H9 (cell line): ENCODE data around the gene ASB5. TPM values are rescaled to one million over a fixed set of nuclear protein-coding genes. Genes with fewer than 3 reads are reported as not detected.

Experiments
- DNase-seq: peaks from one replicate; pipeline ENCODE4 v3.0.0-alpha.2; 2017
- H2AFZ ChIP-seq: one replicate; pipeline ENCODE4 v1.6.1; 2013; ENCODE audit warnings: mild to moderate bottlenecking, low read length, control low read depth, moderate library complexity
- H2AK5ac ChIP-seq: 2 replicates; pipeline ENCODE4 v1.6.1; 2013; ENCODE audit warnings: low read length, control low read depth, mixed read lengths; ENCODE audit not compliant: insufficient read length
- H2BK120ac ChIP-seq: one replicate; pipeline ENCODE4 v1.6.1; 2013; ENCODE audit warnings: low read depth, mild to moderate bottlenecking, low read length, control low read depth, inconsistent platforms; ENCODE audit not compliant: poor library complexity, severe bottlenecking
- H2BK12ac ChIP-seq: 2 replicates; pipeline ENCODE4 v1.6.1; 2013; ENCODE audit warnings: low read length, control low read depth, mixed read lengths, low read depth; ENCODE audit not compliant: insufficient read length
- H2BK15ac ChIP-seq: 2 replicates; pipeline ENCODE4 v1.6.1; 2013; ENCODE audit warnings: low read depth, low read length, control low read depth
- H2BK20ac ChIP-seq: one replicate; pipeline ENCODE4 v1.6.1; 2013; ENCODE audit warnings: low read depth, mild to moderate bottlenecking, low read length, control low read depth, inconsistent platforms; ENCODE audit not compliant: poor library complexity, severe bottlenecking
- H2BK5ac ChIP-seq: 2 replicates; pipeline ENCODE4 v1.6.1; 2013; ENCODE audit warnings: low read length, control low read depth, mixed read lengths; ENCODE audit not compliant: insufficient read length
- H3K14ac ChIP-seq: 2 replicates; pipeline ENCODE4 v1.6.1; 2013; ENCODE audit warnings: low read length, control low read depth; ENCODE audit not compliant: insufficient read depth
- H3K18ac ChIP-seq: 2 replicates; pipeline ENCODE4 v1.6.1; 2013; ENCODE audit warnings: low read depth, mild to moderate bottlenecking, mixed read lengths, low read length, control low read depth; ENCODE audit not compliant: insufficient read length
- H3K23ac ChIP-seq: 2 replicates; pipeline ENCODE4 v1.6.1; 2013; ENCODE audit warnings: low read length, control low read depth, mixed read lengths, low read depth; ENCODE audit not compliant: insufficient read length
- H3K23me2 ChIP-seq: 2 replicates; pipeline ENCODE4 v1.6.1; 2013; ENCODE audit warnings: low read depth, mild to moderate bottlenecking, mixed read lengths, low read length, control low read depth; ENCODE audit not compliant: insufficient read length, poor library complexity, severe bottlenecking
- H3K27ac ChIP-seq: 2 replicates; pipeline ENCODE4 v1.5.1; 2013; ENCODE audit warnings: low read length, control low read depth, mixed read lengths, low read depth; ENCODE audit not compliant: insufficient read length
- H3K27me3 ChIP-seq: 2 replicates; pipeline ENCODE4 v1.6.1; 2013; ENCODE audit warnings: low read length, control low read depth, inconsistent platforms; ENCODE audit not compliant: insufficient read depth
- H3K4ac ChIP-seq: 2 replicates; pipeline ENCODE4 v1.6.1; 2013; ENCODE audit warnings: low read depth, mild to moderate bottlenecking, control low read depth, inconsistent platforms, low read length, moderate library complexity
- H3K4me1 ChIP-seq: 2 replicates; pipeline ENCODE4 v1.6.1; 2013; ENCODE audit warnings: low read length, control low read depth, inconsistent platforms; ENCODE audit not compliant: insufficient read depth
- H3K4me2 ChIP-seq: 2 replicates; pipeline ENCODE4 v1.6.1; 2013; ENCODE audit warnings: low read length, control low read depth, mixed read lengths; ENCODE audit not compliant: insufficient read length, insufficient read depth
- H3K56ac ChIP-seq: 2 replicates; pipeline ENCODE4 v1.6.1; 2013; ENCODE audit warnings: low read depth, mild to moderate bottlenecking, mixed read lengths, low read length, control low read depth; ENCODE audit not compliant: insufficient read length
- H3K79me1 ChIP-seq: 2 replicates; pipeline ENCODE4 v1.6.1; 2013; ENCODE audit warnings: low read depth, mild to moderate bottlenecking, moderate library complexity, low read length, control low read depth, inconsistent platforms; ENCODE audit not compliant: insufficient read depth, poor library complexity, severe bottlenecking
- H3K79me2 ChIP-seq: 2 replicates; pipeline ENCODE4 v1.6.1; 2013; ENCODE audit warnings: low read length, control low read depth, inconsistent platforms; ENCODE audit not compliant: insufficient read depth
- H3K9ac ChIP-seq: 2 replicates; pipeline ENCODE4 v1.6.1; 2013; ENCODE audit warnings: low read length, control low read depth, mixed read lengths; ENCODE audit not compliant: insufficient read length; ENCODE audit errors: extremely low read depth
- H3K9me3 ChIP-seq: one replicate; pipeline ENCODE4 v1.6.1; 2013; ENCODE audit warnings: low read depth, low read length, inconsistent platforms; ENCODE audit not compliant: control insufficient read depth
- H3T11ph ChIP-seq: one replicate; pipeline ENCODE4 v1.6.1; 2013; ENCODE audit warnings: mild to moderate bottlenecking, low read length, control low read depth, inconsistent platforms
- H4K20me1 ChIP-seq: one replicate; pipeline ENCODE4 v1.6.1; 2013; ENCODE audit not compliant: control insufficient read depth, insufficient read length, insufficient read depth
- H4K5ac ChIP-seq: 2 replicates; pipeline ENCODE4 v1.6.1; 2013; ENCODE audit warnings: low read depth, mild to moderate bottlenecking, mixed read lengths, low read length, control low read depth; ENCODE audit not compliant: insufficient read length
- H4K8ac ChIP-seq: replicated peaks from 2 replicates; pipeline ENCODE4 v1.6.1; 2013; ENCODE audit warnings: low read length, control low read depth, mixed read lengths, low read depth; ENCODE audit not compliant: insufficient read length
- H4K91ac ChIP-seq: 2 replicates; pipeline ENCODE4 v1.6.1; 2013; ENCODE audit warnings: low read depth, mild to moderate bottlenecking, moderate library complexity, mixed read lengths, low read length, control low read depth; ENCODE audit not compliant: insufficient read length
- H3K27ac Mint-ChIP-seq, 3 experiments: 2 replicates in 2 of 3; 3 replicates in 1 of 3; pipeline ENCODE4 v1.8.0; 2020 to 2021; ENCODE audit warnings: mixed read lengths in 3 of 3, mild to moderate bottlenecking in 1 of 3, moderate library complexity in 1 of 3
- H3K27me3 Mint-ChIP-seq: 2 replicates; pipeline ENCODE4 v1.8.0; 2021; ENCODE audit warnings: low read depth, mild to moderate bottlenecking, moderate library complexity, mixed read lengths
- H3K36me3 Mint-ChIP-seq, 3 experiments: 2 replicates in 2 of 3; 3 replicates in 1 of 3; pipeline ENCODE4 v1.8.0; 2020 to 2021; ENCODE audit warnings: low read depth in 3 of 3, mixed read lengths in 3 of 3; ENCODE audit not compliant: insufficient read depth in 1 of 3
- H3K4me1 Mint-ChIP-seq, 2 experiments: 2 replicates each; pipeline ENCODE4 v1.8.0; 2020; ENCODE audit warnings: mixed read lengths in 2 of 2
- H3K4me3 Mint-ChIP-seq, 2 experiments: 2 replicates in 1 of 2; 3 replicates in 1 of 2; pipeline ENCODE4 v1.8.0; 2020 to 2021; ENCODE audit warnings: mild to moderate bottlenecking in 2 of 2, mixed read lengths in 2 of 2, moderate library complexity in 1 of 2
- H3K9me3 Mint-ChIP-seq, 2 experiments: 2 replicates in 1 of 2; 3 replicates in 1 of 2; pipeline ENCODE4 v1.8.0; 2020; ENCODE audit warnings: mild to moderate bottlenecking in 2 of 2, mixed read lengths in 2 of 2, moderate library complexity in 1 of 2
- CTCF ChIP-seq: fragments of 200-600 bp; sonication (generic); conservative IDR thresholded peaks from 3 replicates; pipeline ENCODE4 v1.8.0; 2021; ENCODE audit warnings: antibody characterized with exemption, mild to moderate bottlenecking
- WGBS: extraction: QIAGEN DNeasy Blood & Tissue Kit; methylation state at CpG from one replicate; pipeline ENCODE4 v1.1.7; 2013; ENCODE audit warnings: missing lambda C conversion rate, low lambda C conversion rate, mixed read lengths; ENCODE audit not compliant: insufficient read length; ENCODE audit errors: extremely low coverage; 5-methylcytosine and 5-hydroxymethylcytosine counted together
- total RNA-seq: library from RNA; stranded (reverse); gene quantifications from 2 replicates; pipeline ENCODE4 v1.2.1, GENCODE V29; 2021

The ASB5 gene
- total RNA-seq, 1 experiment from 2014 or later = not detected

- H3K4me1 Mint-ChIP-seq = peaks cover 8 to 11% of the 10 kb centered on the region in 2 experiments; a peak in 3 of 4 replicates
- H3K79me1 ChIP-seq = no peaks in the 10 kb centered on the region
- H4K5ac ChIP-seq = no peak overlapping the region
- no peak overlapping the region for H2BK12ac ChIP-seq
- H3K27ac Mint-ChIP-seq = no peak overlapping the region
- H3K4ac ChIP-seq = no peak overlapping the region
- H3K14ac ChIP-seq = no peak overlapping the region
- no peak overlapping the region for H2BK20ac ChIP-seq
- TF ChIP-seq CTCF = no peak
- H2AK5ac ChIP-seq = no peak overlapping the region
- no peak overlapping the region for H2BK5ac ChIP-seq
- H2BK120ac ChIP-seq = no peak overlapping the region
- no peak overlapping the region for H3K56ac ChIP-seq
- DNase-seq = no peak
- no peak overlapping the region for H3K4me2 ChIP-seq
- H2AFZ ChIP-seq = no peak overlapping the region
- H3K79me2 ChIP-seq = no peaks in the 10 kb centered on the region
- no peak overlapping the region for H3K27ac ChIP-seq
- no peaks in the 10 kb centered on the region for H3K9me3 Mint-ChIP-seq
- no peak overlapping the region for H3T11ph ChIP-seq
- H3K9me3 ChIP-seq = no peaks in the 10 kb centered on the region
- H3K4me1 ChIP-seq = no peaks in the 10 kb centered on the region; the same call in 1 of the 2 replicates
- no peak overlapping the region for H3K23ac ChIP-seq
- H3K36me3 Mint-ChIP-seq = no peaks in the 10 kb centered on the region
- no peak overlapping the region for H4K91ac ChIP-seq
- no CpG with 5 or more reads among the region's 3 CpGs for WGBS
- H3K18ac ChIP-seq = no peak overlapping the region
- H3K23me2 ChIP-seq = no peaks in the 10 kb centered on the region
- H3K9ac ChIP-seq = no peak overlapping the region
- no peaks in the 10 kb centered on the region for H3K27me3 ChIP-seq
- no peak overlapping the region for H4K8ac ChIP-seq
- H2BK15ac ChIP-seq = no peak overlapping the region
- no peaks in the 10 kb centered on the region for H4K20me1 ChIP-seq
- no peak overlapping the region for H3K4me3 Mint-ChIP-seq
- H3K27me3 Mint-ChIP-seq = no peaks in the 10 kb centered on the region
These were observed 3.8 kb upstream of the ASB5 start for GRCh38 chr4:176272799-176273198.
